NCI-H2196 treated with DMSO at 0.1 percent for 48 hours (cell line): ENCODE data around the gene CREB3L4.

Source experiments
- DNase-seq: peaks from one replicate; lab custom pipeline; 2025; ENCODE audit not compliant: unreplicated experiment; lab: John Stamatoyannopoulos, UW

Gene CREB3L4, protein sequence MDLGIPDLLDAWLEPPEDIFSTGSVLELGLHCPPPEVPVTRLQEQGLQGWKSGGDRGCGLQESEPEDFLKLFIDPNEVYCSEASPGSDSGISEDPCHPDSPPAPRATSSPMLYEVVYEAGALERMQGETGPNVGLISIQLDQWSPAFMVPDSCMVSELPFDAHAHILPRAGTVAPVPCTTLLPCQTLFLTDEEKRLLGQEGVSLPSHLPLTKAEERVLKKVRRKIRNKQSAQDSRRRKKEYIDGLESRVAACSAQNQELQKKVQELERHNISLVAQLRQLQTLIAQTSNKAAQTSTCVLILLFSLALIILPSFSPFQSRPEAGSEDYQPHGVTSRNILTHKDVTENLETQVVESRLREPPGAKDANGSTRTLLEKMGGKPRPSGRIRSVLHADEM

GRCh38 chr1:153967107-153967999 is at the start of gene CREB3L4:
CREB3L4 (plus strand) TSS chr1:153967902; CDS start chr1:153968526, 624 bp downstream.
- peak; percentile 96 for DNase-seq

DNA sequence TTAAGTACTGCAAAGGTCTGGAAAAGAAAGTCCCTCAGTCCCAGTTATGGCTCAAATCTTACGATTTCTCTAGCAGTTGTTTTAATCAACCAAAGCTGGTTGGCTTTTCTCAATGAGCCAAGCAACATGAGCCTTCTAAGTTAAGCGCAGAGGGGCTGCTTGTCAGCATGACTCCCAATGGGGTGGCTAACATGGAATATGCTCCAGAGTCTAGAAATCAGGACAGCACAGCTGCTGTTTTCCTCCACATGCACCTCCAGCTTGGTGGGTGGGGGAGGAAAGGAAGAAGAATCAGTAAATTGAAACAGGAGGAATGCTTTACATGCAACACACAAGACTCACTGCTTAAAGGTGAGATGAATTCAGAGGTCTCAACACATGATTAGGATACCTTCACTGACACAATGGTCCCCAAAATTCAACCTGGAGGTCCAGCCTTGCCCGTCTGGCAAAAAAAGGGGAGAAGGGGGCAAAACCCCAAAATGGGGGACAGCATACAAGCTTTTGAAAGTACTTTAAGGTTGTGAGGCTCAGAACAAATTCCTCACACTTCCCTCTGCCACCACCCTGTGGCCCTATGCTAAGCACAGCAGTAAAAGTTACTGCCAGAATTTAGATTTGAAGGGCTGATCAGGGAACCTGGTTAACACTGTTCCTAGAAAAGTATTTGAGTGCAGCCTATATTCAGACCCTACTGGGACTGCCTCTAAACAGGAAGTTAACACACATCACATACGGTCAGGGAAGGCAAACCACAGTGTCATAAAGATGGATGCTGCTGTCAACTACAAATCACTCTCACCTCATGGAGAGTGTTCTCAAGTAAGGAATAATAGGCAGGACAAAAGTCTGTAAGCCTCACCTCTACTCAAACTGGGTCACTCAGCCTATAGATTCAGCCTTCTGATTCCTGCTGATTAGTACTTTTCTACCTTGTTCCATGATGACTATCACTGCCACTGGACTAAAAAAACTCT is 47.5 kb upstream of the CREB3L4 start:
- DNase-seq: no peak

DNA sequence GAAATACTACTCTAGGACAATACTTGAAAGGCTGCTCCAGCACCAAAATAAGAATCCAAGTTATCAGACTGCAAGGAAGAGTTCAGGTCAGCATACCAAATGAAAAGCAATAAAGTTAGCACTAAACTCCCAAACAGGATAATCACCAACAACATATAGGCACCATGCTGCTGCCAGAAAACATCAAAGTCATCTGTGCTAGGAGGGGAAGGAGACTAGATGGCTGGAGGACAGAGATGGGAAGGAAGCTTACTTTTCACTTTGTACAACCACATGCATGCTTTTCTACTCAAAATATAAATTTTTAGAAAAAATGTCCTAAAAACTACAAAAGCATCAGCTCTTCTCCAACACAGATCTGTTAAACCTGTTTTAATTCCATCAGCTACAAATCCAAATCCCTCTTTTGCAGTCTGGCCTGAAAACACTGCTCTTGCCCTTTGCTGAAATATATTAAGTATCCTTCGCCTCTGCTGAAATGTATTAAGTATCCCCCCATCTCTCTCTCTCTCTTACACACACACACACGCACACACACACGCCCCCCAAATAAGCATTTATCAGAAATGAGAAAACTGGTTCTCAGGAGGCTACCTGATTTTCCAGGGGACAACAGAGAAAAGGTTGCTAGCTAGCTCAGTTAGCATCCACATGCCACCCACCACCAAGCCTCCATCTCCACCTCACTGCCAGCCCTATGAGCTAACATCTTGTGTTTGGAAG is 46.5 kb upstream of the CREB3L4 start:
- DNase-seq: no peak

DNA sequence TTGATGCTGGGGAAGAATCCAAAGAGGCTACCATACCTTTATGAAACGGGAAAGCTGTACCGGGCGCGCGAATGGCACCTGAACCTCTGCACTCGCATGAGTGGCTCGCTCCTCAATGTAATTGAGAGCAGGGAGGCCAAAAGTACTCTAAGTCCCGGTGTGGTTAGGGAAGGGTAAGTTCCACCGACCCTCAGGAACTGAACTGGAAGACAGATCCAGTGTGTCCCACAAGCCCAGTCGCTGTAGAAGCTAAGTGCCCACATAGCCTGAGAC is 46.0 kb upstream of the CREB3L4 start:
- DNase-seq: no peak

DNA sequence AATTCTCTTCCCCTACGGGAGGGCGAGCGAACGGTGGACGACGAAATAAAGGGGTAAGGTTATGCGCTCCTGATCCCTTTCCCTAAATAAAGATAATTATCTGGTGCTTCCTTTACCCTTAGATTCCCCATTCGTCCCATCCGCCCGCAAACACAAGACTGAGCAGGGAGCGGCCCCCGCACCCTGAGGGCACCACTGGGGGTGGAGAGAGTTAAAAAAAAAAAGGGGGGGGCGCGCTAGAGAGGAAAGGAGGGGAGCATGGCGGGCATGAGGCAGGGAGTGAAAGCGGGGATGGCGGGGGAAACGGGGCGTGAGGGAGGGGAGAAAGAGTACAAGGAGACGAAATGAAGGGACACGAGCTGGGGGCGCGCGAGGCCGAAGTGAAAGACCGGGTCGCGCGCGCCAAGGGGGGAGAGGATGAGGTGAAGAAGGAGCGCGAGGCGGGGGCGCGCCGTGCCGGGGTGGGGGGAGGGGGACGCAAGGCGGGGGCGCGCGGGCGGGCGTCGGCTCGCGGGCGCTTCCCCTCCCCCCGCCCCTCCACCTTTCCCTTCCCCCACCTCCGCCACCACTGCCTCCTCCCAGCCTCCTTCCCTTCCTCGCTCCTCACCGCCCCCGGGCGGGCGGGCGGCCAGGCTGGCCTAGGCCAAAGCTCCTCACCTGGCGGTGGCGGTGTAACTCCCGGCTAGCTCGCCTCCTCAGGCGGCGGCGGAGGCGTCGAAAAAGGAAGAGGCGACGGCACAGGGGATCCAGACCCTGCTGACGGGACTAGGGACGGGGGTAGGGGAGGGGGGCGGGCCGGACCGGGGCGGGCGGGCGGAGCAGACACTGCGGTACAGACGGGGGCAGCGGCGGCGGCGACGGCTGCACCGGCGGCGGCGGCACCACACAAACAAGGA is 45.4 kb upstream of the CREB3L4 start:
- no peak for DNase-seq

GRCh38 chr1:153922972-153923925 is 44.5 kb upstream of the CREB3L4 start, which contains the start of gene GATAD2B:
GATAD2B (minus strand) TSS chr1:153922972; CDS start chr1:153828347, 94,625 bp downstream.
- DNase-seq: peak; percentile 99

- no peak for DNase-seq
These were observed 41.3 kb upstream of the CREB3L4 start for GRCh38 chr1:153926405-153926804.

DNA sequence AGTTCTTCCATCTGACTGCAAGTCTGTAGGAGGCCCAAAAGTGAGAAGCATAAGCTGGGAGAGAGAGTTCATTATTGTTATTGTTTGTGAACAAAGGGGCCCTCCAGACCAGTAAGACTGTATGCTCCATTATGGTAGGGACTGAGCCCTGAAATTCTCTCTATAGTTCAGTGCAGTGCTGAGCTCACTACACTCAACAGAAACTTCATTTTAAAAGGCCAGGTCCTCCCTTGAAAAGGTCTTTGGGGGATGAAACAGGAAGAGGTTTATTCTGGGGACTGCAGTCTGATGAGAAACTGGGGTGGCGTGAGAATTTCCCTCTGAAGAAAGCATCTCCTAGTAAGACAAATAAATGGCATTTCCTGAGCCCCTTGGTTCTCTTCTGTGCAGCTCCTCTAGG is 39.5 kb upstream of the CREB3L4 start:
- DNase-seq: no peak

- no peak for DNase-seq
These were observed 38.8 kb upstream of the CREB3L4 start for GRCh38 chr1:153928791-153929341.

- no peak for DNase-seq
These were observed 38.3 kb upstream of the CREB3L4 start for GRCh38 chr1:153929426-153929825.

DNA sequence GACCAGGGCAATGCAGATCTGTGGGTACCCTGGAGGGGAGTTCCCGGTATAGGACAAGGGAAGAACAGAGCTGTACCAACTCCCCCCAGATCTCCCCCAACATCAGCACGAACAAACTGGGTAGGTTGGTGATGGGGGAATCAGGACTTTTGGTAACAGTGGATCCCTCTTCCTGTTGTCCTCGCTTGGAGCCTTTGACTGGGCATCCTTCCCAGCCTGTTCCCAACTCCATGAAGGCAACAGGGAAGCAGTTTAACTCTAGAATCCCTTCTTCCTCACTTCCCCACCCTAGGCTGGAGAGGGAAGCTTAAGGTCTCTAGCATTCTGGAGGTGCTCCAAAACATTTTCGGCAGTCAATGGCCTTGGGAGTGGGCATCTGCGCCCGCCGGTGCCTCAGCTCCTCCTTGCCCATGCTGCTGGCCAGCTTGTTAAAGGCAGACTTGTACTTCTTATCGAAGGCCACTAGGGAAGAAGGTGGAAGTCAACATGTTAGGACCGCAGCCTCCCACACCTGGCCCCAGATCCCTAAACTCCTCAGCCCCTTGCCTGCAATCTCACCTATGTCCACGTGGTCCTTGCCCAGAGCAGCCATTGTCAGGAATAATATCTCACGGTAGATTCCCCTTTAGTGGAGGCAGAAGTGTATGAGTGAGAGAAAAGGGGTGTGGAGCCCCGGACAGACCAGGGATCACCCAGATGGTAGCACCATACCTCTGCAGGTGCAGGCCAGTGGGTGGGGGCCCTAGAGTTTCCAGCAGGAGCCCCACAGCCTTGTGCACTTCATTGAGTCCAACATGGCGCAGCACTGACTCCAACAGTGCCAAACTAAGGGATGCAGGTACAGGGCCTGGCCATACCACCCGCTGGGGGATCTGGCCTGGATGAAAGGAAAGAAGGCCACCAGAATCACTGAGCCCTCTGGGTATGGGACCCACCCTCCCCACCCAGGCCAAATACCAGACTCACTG is 37.4 kb upstream of the CREB3L4 start:
- DNase-seq: no peak

DNA sequence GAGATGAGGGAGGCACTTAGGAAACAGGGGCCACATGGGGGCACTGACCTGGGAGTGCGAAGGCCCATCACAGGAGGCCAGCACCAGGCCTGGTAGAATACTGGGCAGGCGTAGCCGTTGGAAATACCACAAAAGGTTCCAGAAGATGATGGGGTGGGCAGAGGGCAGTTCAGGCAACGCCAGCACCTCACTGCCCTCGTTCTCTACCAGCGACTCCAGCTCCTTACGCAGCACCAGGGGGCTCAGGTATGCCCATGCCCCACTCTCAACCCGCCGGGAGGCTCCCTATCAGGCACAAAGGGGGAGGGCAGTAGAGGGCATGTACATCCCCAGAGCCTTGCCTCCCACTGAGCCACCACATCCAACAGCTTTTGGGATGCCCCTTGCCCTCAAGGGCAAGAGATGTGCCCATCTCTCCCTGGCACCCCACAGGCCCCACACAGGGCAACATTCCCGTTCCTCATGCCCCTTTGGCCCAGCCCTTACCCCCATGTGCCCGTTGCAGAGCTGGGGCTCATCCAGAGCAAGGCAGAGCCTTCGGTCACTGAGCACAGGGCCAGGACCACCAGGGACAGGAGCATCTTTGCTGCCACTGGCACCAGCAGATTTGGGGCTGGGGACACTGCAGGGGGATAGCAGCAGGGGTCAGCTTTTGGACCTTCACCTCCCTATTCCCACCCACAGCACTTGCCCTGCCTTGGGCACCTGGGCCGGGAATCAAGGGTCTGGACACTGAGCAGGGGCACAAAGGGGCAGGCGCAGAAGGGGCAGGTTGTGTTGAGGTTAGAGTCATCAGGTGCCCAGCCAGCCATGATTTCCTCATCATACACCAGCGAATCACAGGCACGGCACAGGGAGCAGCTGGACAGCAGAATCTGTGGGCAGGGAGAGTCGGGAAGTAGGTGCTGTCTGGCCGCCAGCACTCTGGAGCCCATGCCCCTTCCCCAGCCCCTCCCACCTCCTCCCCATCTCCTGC is 35.3 kb upstream of the CREB3L4 start:
- DNase-seq: no peak

GRCh38 chr1:153933430-153933829 is 34.3 kb upstream of the CREB3L4 start:
- no peak for DNase-seq

GRCh38 chr1:153933955-153934354 is 33.7 kb upstream of the CREB3L4 start:
- no peak for DNase-seq

DNA sequence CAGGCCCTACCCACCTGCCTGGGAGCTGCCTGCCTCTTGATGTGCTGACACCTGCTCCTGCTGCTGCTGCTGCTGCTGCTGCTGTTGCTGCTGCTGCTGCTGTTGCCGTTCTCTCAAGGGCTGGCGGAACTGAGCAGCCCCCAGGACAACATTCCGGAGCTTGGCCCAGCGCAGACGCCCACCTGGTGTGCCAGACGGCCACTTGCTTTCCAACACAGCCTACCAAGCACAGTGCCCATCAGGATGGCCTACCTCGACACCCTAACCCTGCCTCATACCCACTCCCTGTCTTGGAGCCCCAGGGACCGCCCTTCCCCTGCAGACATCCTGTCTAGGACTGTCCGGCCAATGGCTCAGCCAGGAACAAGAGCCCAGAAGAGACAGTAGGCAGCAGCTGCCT is 33.0 kb upstream of the CREB3L4 start:
- no peak for DNase-seq
